ENCODE measurements around the gene TYW1.

TYW1 gene

DNA sequence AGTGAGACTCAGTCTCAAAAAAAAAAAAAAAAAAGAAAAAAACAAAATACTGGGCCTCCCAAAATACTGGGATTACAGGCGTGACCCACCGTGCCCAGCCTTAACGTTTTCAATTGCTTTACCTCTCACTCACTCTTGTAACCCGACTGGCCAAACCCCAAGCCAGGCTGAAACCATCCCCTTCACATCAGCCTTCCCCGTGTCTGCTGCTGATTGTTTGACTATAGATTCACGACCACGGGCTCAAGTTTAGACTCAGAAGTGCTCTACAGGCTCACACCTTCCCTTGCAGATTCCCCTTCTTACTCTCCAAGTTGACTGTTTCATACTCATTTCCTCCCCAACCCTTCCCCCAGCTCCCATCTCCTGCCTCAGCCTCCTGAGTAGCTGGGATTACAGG, 22.3 kb downstream of the TYW1 start:
- TF ChIP-seq ZXDB (tag by site-specific recombination; IDR thresholded peaks at IDR 0.05) (no peak), ZNF664 (tag by site-specific recombination; IDR thresholded peaks at IDR 0.05) (no peak), ZNF48 (tag by site-specific recombination; IDR thresholded peaks at IDR 0.05) (no peak), ZNF701 (tag by site-specific recombination; IDR thresholded peaks at IDR 0.05) (no peak), ZNF114 (tag by site-specific recombination; IDR thresholded peaks at IDR 0.05) (no peak), ZNF768 (tag by site-specific recombination; IDR thresholded peaks at IDR 0.05) (no peak), SP2 (tag by site-specific recombination; IDR thresholded peaks at IDR 0.05) (no peak), ZNF843 (tag by site-specific recombination; IDR thresholded peaks at IDR 0.05) (no peak), IKZF3 (tag by site-specific recombination; IDR thresholded peaks at IDR 0.05) (no peak), ZNF76 (tag by site-specific recombination; IDR thresholded peaks at IDR 0.05; ENCODE audit: borderline replicate concordance, low read depth) (no peak)
- TF ChIP-seq, protein P1, sequence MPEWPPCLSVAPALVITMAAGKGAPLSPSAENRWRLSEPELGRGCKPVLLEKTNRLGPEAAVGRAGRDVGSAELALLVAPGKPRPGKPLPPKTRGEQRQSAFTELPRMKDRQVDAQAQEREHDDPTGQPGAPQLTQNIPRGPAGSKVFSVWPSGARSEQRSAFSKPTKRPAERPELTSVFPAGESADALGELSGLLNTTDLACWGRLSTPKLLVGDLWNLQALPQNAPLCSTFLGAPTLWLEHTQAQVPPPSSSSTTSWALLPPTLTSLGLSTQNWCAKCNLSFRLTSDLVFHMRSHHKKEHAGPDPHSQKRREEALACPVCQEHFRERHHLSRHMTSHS (tag by site-specific recombination; IDR thresholded peaks at IDR 0.05): no peak
- H3K4me1 ChIP-seq (ENCODE audit: control insufficient read depth, insufficient read depth, low read length): no peaks in the 10 kb centered on the region
- H3K4me3 ChIP-seq (ENCODE audit: low read depth, low read length): no peak overlapping the region
- peaks cover 3 to 40% of the 10 kb centered on the region in 2 experiments; a peak in 2 of 3 replicates for H3K36me3 ChIP-seq (ENCODE audit: control insufficient read depth in 2 of 2, insufficient read depth in 1 of 2, low read length in 2 of 2)
- H3K9me3 ChIP-seq (ENCODE audit: control insufficient read depth, insufficient read depth, low read depth, low read length): no peaks in the 10 kb centered on the region
- CTCF ChIA-PET: no interaction called here
- POLR2A ChIA-PET: interaction anchor here (1.2 kb wide), 1 partner anchor 283 kb away, joined by 4 read pairs; no protein-coding TSS in a partner anchor
- H3K27ac ChIP-seq (ENCODE audit: extremely low read depth, low read depth, low read length): no peak overlapping the region

DNA sequence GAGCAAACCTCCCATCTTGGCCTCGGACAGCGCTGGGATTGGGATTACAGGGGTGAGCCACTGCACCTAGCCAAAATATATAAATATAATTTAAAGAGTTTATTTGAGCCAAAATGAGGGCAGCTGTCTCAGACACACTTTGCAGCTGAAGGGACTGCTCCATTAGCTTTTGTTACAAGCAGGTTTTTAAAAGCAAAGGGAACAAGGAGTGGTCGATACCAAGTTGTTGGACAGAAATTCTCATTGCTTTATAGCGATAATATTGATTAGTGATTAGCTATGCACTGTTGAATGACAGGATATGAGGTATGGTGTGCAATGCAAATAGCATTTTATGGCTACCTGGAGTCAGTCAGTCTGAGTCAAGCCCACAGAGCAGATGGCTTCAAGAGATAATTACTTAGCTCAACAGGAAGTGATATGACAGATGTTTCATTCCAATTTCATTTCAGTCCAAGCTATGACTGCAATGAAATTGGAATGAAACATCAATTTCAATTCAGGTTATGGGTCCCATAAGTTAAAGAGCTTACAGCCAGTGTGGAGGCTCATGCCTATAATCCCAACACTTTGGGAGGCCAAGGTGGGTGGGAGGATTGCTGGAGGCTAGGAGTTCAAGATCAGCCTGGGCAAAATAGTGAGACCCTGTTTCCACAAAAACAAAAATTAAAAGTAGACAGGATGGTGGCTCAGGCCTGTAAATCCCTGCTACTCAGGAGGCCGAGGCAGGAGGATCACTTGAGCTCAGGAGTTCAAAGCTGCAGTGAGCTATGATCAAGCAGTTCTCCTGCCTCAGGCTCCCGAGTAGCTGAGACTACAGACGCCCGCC, 23.1 kb downstream of the TYW1 start:
- POLR2A ChIA-PET: interaction anchor here (1.2 kb wide), 1 partner anchor 282 kb away, joined by 4 read pairs; no protein-coding TSS in a partner anchor
- Histone ChIP-seq H3K4me1 (ENCODE audit: control insufficient read depth, insufficient read depth, low read length) (no peaks in the 10 kb centered on the region), H3K36me3 (ENCODE audit: control insufficient read depth in 2 of 2, insufficient read depth in 1 of 2, low read length in 2 of 2) (peaks cover 3 to 35% of the 10 kb centered on the region in 2 experiments; a peak in 2 of 3 replicates), H3K9me3 (ENCODE audit: control insufficient read depth, insufficient read depth, low read depth, low read length) (no peaks in the 10 kb centered on the region), H3K4me3 (ENCODE audit: low read depth, low read length) (no peak overlapping the region), H3K27ac (ENCODE audit: extremely low read depth, low read depth, low read length) (no peak overlapping the region)
- CTCF ChIA-PET: no interaction called here
- no peak for TF ChIP-seq ZNF266 (tag by site-specific recombination; IDR thresholded peaks at IDR 0.05; ENCODE audit: low read depth)
- TF ChIP-seq GLI4 (tag by site-specific recombination; IDR thresholded peaks at IDR 0.05): no peak
- TF ChIP-seq ZNF394 (tag by site-specific recombination; IDR thresholded peaks at IDR 0.05; ENCODE audit: borderline replicate concordance): no peak
- TF ChIP-seq, protein P2, sequence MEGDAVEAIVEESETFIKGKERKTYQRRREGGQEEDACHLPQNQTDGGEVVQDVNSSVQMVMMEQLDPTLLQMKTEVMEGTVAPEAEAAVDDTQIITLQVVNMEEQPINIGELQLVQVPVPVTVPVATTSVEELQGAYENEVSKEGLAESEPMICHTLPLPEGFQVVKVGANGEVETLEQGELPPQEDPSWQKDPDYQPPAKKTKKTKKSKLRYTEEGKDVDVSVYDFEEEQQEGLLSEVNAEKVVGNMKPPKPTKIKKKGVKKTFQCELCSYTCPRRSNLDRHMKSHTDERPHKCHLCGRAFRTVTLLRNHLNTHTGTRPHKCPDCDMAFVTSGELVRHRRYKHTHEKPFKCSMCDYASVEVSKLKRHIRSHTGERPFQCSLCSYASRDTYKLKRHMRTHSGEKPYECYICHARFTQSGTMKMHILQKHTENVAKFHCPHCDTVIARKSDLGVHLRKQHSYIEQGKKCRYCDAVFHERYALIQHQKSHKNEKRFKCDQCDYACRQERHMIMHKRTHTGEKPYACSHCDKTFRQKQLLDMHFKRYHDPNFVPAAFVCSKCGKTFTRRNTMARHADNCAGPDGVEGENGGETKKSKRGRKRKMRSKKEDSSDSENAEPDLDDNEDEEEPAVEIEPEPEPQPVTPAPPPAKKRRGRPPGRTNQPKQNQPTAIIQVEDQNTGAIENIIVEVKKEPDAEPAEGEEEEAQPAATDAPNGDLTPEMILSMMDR (tag by site-specific recombination; IDR thresholded peaks at IDR 0.05): no peak
- TF ChIP-seq, protein P3, sequence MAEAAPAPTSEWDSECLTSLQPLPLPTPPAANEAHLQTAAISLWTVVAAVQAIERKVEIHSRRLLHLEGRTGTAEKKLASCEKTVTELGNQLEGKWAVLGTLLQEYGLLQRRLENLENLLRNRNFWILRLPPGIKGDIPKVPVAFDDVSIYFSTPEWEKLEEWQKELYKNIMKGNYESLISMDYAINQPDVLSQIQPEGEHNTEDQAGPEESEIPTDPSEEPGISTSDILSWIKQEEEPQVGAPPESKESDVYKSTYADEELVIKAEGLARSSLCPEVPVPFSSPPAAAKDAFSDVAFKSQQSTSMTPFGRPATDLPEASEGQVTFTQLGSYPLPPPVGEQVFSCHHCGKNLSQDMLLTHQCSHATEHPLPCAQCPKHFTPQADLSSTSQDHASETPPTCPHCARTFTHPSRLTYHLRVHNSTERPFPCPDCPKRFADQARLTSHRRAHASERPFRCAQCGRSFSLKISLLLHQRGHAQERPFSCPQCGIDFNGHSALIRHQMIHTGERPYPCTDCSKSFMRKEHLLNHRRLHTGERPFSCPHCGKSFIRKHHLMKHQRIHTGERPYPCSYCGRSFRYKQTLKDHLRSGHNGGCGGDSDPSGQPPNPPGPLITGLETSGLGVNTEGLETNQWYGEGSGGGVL (tag by site-specific recombination; IDR thresholded peaks at IDR 0.05): no peak
- TF ChIP-seq, protein P4, sequence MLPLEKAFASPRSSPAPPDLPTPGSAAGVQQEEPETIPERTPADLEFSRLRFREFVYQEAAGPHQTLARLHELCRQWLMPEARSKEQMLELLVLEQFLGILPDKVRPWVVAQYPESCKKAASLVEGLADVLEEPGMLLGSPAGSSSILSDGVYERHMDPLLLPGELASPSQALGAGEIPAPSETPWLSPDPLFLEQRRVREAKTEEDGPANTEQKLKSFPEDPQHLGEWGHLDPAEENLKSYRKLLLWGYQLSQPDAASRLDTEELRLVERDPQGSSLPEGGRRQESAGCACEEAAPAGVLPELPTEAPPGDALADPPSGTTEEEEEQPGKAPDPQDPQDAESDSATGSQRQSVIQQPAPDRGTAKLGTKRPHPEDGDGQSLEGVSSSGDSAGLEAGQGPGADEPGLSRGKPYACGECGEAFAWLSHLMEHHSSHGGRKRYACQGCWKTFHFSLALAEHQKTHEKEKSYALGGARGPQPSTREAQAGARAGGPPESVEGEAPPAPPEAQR (tag by site-specific recombination; IDR thresholded peaks at IDR 0.05): no peak
- TF ChIP-seq ZNF366 (tag by site-specific recombination; conservative IDR thresholded peaks at IDR 0.05): no peak
- TF ChIP-seq, protein P5, sequence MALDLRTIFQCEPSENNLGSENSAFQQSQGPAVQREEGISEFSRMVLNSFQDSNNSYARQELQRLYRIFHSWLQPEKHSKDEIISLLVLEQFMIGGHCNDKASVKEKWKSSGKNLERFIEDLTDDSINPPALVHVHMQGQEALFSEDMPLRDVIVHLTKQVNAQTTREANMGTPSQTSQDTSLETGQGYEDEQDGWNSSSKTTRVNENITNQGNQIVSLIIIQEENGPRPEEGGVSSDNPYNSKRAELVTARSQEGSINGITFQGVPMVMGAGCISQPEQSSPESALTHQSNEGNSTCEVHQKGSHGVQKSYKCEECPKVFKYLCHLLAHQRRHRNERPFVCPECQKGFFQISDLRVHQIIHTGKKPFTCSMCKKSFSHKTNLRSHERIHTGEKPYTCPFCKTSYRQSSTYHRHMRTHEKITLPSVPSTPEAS (tag by site-specific recombination; IDR thresholded peaks at IDR 0.05): no peak
- TF ChIP-seq ZFP37 (tag by site-specific recombination; IDR thresholded peaks at IDR 0.05): no peak
- TF ChIP-seq ZNF76 (tag by site-specific recombination; IDR thresholded peaks at IDR 0.05; ENCODE audit: borderline replicate concordance, low read depth): no peak
- no peak for TF ChIP-seq HOXC10 (CRISPR knock-in tag; IDR thresholded peaks at IDR 0.05)
- no peak for TF ChIP-seq ZNF169 (tag by site-specific recombination; IDR thresholded peaks at IDR 0.05)

Measured in HEK293 (cell line).